Ovary (tissue), 9 donors: ENCODE results near the gene DBH. TPM values are rescaled to one million over a fixed set of nuclear protein-coding genes. Genes with fewer than 3 reads are reported as not detected.

ENCODE experiments used
- DNase-seq, 5 donors: peaks; one replicate each; pipeline ENCODE4 v3.0.0-alpha.2; 2019 to 2020
- H3K27ac ChIP-seq, 2 donors: fragments of 200-600 bp; one replicate each; pipeline versions ENCODE4 v1.5.1 to v1.8.0; 2019 to 2022
- H3K27me3 ChIP-seq: fragments of 200-600 bp; one replicate; pipeline ENCODE4 v1.8.0; 2022
- H3K36me3 ChIP-seq: fragments of 200-600 bp; sonication (generic); one replicate; pipeline ENCODE4 v1.5.1; 2019
- H3K4me1 ChIP-seq: one replicate; pipeline ENCODE4 v1.8.1; 2013; ENCODE audit warnings: mild to moderate bottlenecking, moderate library complexity; ENCODE audit not compliant: insufficient read depth
- H3K4me3 ChIP-seq: fragments of 200-600 bp; sonication (generic); one replicate; pipeline ENCODE4 v1.5.1; 2017
- H3K9me3 ChIP-seq, 2 donors: fragments of 200-600 bp in 1 of 2; sonication (generic) in 1 of 2; one replicate each; pipeline versions ENCODE4 v1.5.1 to v1.8.1; 2013 to 2019; ENCODE audit warnings: mild to moderate bottlenecking in 1 of 2, moderate library complexity in 1 of 2
- CTCF ChIP-seq, 3 donors: fragments of 450-650 bp in 2 of 3; fragments of 200-600 bp in 1 of 3; IDR thresholded peaks; one replicate each; pipeline versions ENCODE4 v1.5.1 to v1.8.0; 2016 to 2022; ENCODE audit warnings: antibody characterized with exemption in 3 of 3, mild to moderate bottlenecking in 1 of 3
- EP300 ChIP-seq: sonication (generic); formaldehyde crosslinking; IDR thresholded peaks from one replicate; pipeline ENCODE4 v1.6.1; 2017; ENCODE audit warnings: antibody characterized with exemption
- POLR2A ChIP-seq: fragments of 450-650 bp; IDR thresholded peaks from one replicate; pipeline ENCODE4 v1.6.1; 2017; ENCODE audit warnings: antibody characterized with exemption, mild to moderate bottlenecking, moderate library complexity
- WGBS, 3 donors: extraction: QIAGEN DNeasy Blood & Tissue Kit in 1 of 3; methylation state at CpG; one replicate each; pipeline versions ENCODE4 v1.1.5 to v1.1.7; 2013 to 2017; 5-methylcytosine and 5-hydroxymethylcytosine counted together
- intact Hi-C, 4 donors: fragments of 100-400 bp; cut with DNase I; formaldehyde crosslinking; loops; one replicate each; pipeline versions ENCODE4 v1.11.0 to v1.15.1; 2022 to 2023
- polyA plus RNA-seq, 2 donors: library from polyadenylated mRNA; stranded (reverse); fragments of 200-250 nt in 1 of 2; fragments of 350-450 nt in 1 of 2; fragmentation: Illumina TruSeq in 1 of 2; extraction: RNeasy Lipid Tissue Mini Kit (QIAGEN cat#74804) in 1 of 2; gene quantifications; one replicate each; pipeline ENCODE4 v1.2.3, GENCODE V29; 2013 to 2014
- total RNA-seq, 7 donors: library from RNA; depleted of rRNA in 2 of 7; stranded (reverse); fragments of >200 nt in 2 of 7; fragmentation: NEBNext Ultra II Directional in 3 of 7; extraction: Animal tissue kit (Norgen Biotek cat#: 25700) in 3 of 7; gene quantifications; one replicate each; pipeline versions ENCODE4 v1.1.0 to v1.2.4, GENCODE V29; 2016 to 2023
- donor health status: DM: no; HTN: no; CAD: no; lungs with moderate emphysema.
- donor health status: DM: no; HTN: no; CAD: no.
- donor health status: Bipolar disorder and iron deficiency.
- donor health status: DM: yes; HTN: yes; CAD: no.
- donor health status: DM: no; HTN: no; CAD: no.
- donor health status: DM: yes; HTN: yes; CAD: no.

DBH gene
- total and polyA plus RNA-seq, 9 donors: 0.28 TPM; not detected in 8

- 87 to 93% (median 92%) methylated on average over 19 to 21 of the region's 21 CpGs for WGBS, 3 donors
- intact Hi-C loops: no loop called here
- no peak overlapping the region for H3K4me3 ChIP-seq
- H3K9me3 ChIP-seq: no peaks in the 10 kb centered on the region
- no peaks in the 10 kb centered on the region for H3K36me3 ChIP-seq
- peaks cover 9% of the 10 kb centered on the region for H3K4me1 ChIP-seq
- TF ChIP-seq EP300 (no peak), POLR2A (no peak), CTCF (IDR thresholded peaks at IDR 0.05) (no peak)
- H3K27ac ChIP-seq: peak overlapping the region in 1 of 2 donors; percentile 25
- no peak for DNase-seq
- no peaks in the 10 kb centered on the region for H3K27me3 ChIP-seq
Observed at GRCh38 chr9:133680250-133680975, 44.2 kb downstream of the DBH start.

GRCh38 chr9:133680976-133681657 lies 45.0 kb downstream of the DBH start:
- Histone ChIP-seq H3K4me1 (peaks cover 9% of the 10 kb centered on the region), H3K27ac (no peak overlapping the region), H3K9me3 (no peaks in the 10 kb centered on the region), H3K27me3 (no peaks in the 10 kb centered on the region), H3K36me3 (no peaks in the 10 kb centered on the region), H3K4me3 (no peak overlapping the region)
- intact Hi-C loops: no loop called here
- DNase-seq: no peak
- TF ChIP-seq CTCF (IDR thresholded peaks at IDR 0.05) (no peak), EP300 (no peak), POLR2A (no peak)
- 89 to 95% (median 93%) methylated on average over 20 of the region's 20 CpGs for WGBS, 3 donors

- 95 to 98% (median 97%) methylated on average over 35 of the region's 35 CpGs for WGBS, 3 donors
- TF ChIP-seq POLR2A (no peak), CTCF (IDR thresholded peaks at IDR 0.05) (no peak)
- Histone ChIP-seq H3K36me3 (no peaks in the 10 kb centered on the region), H3K4me1 (peaks cover 9% of the 10 kb centered on the region), H3K27me3 (no peaks in the 10 kb centered on the region), H3K27ac (no peak overlapping the region), H3K4me3 (no peak overlapping the region), H3K9me3 (no peaks in the 10 kb centered on the region)
- intact Hi-C loops: no loop called here
- DNase-seq: no peak
Observed at GRCh38 chr9:133681658-133682306, 45.6 kb downstream of the DBH start.

DNA sequence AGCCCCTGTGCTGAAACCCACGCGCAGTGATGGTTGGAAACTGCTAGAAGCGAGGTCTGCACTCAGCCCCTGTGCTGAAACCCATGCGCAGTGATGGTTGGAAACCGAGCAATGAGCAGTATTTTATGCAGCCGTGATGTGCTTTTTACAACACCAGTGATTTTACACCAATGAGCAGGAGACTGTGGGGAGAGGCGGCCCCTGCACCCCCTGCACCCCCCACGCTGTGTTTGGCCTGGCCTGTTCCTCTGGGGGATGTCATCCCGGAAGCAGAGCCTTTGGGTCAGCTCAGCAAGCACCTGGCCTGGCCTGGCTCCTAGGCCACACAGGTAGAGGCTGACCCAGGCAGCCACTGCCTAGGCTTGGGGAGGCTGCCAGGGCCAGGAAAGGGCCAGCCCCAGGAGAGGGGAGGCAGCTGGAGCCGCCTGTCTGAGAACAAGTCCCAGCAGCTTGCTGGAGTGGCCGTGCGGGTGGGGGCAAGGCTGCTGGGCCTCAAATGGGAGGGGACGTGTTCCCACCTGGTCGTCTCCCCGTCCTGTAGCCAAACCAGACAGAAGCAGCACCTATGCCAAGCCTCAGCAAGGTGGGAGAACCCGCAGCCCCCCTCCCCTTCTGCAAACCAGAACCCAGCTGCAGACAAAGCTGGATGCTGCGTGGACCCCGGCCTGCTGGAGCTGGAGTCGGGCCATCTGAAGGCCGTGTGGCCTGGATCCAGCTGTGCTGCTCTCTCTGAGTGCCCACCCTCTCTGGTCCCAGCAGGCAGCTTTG lies 46.8 kb downstream of the DBH start:
- TF ChIP-seq EP300 (no peak), POLR2A (no peak), CTCF (IDR thresholded peaks at IDR 0.05) (no peak)
- WGBS, 3 donors: 63 to 79% (median 66%) methylated on average over 20 of the region's 20 CpGs
- H3K4me3 ChIP-seq: no peak overlapping the region
- H3K36me3 ChIP-seq: no peaks in the 10 kb centered on the region
- intact Hi-C loops: no loop called here
- DNase-seq: no peak
- peaks cover 9% of the 10 kb centered on the region for H3K4me1 ChIP-seq
- no peaks in the 10 kb centered on the region for H3K9me3 ChIP-seq
- no peaks in the 10 kb centered on the region for H3K27me3 ChIP-seq
- no peak overlapping the region for H3K27ac ChIP-seq
